NCI-H748 (cell line): ENCODE measurements around the gene SH3GLB2.

ENCODE experiments used
- DNase-seq: peaks from one replicate; lab custom pipeline; 2025; ENCODE audit not compliant: unreplicated experiment; lab: John Stamatoyannopoulos, UW

The SH3GLB2 gene

GRCh38 chr9:129028192-129028966 is at the start of gene SH3GLB2:
Gene SH3GLB2 (minus strand): TSS chr9:129028331. CDS start chr9:129028154, 177 bp downstream.
- DNase-seq = peak; percentile 86

DNA sequence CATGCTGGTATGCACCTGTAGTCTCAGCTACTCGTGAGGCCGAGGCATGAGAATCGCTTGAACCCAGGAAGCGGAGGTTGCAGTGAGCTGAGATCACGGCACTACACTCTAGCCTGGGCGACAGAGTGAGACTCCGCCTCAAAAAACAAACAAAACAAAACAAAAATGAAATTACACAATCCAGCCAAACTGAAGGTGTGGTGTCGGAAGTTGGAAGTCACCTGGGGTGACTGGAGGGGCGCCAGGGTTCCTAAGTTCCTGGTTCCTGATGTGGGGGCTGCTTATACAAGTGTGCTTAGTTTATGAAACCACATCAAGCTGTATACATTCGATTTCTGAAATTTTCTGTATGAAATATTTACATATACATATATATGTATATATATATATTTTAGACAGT is 49.1 kb upstream of the SH3GLB2 start:
- no peak for DNase-seq

- DNase-seq = no peak
These were observed 48.5 kb upstream of the SH3GLB2 start for GRCh38 chr9:129076640-129077037.

- DNase-seq = no peak
These were observed 48.0 kb upstream of the SH3GLB2 start for GRCh38 chr9:129075996-129076639.

DNA sequence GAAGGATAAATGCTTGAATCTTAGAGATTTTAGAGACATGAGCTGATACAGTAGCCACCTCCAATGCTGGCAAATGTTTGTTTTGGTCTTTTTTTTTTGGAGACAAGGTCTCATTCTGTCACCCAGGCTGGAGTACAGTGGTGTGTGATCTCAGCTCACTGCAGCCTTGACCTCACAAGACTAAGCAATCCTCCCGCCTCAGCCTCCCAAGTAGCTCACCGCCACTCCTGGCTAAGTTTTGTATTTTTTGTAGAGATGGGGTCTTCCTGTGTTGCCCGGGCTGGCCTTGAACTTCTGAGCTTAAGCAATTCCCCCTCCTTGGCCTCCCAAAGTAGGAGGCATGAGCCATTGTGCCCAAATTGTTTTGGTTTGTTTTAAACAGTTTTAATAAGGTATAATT is 46.0 kb upstream of the SH3GLB2 start:
- no peak for DNase-seq

- no peak for DNase-seq
These were observed 45.3 kb upstream of the SH3GLB2 start for GRCh38 chr9:129073404-129073803.

DNA sequence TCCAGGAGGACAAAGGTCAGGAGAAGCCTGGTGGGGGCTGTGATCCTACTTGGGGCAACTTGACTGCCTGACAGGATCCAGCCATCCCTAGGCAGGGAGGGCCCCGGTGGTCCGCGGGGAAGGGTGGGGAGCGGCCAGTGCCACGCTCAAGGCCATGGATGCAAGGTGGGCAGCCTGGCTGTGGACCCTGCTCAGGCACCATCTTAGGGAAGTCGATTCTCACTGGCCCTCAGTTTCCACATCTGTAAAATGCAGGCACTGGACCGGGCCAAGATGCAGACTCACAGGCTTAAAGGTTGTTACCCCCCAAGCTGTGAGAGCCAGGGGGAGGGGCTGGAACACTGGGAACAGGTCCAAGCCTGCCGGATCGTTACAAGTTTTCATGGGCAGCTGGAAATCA is 44.0 kb upstream of the SH3GLB2 start:
- DNase-seq = no peak

GRCh38 chr9:129071526-129072126 is 43.5 kb upstream of the SH3GLB2 start:
- peak; percentile 11 for DNase-seq

GRCh38 chr9:129070696-129071525 is 42.8 kb upstream of the SH3GLB2 start:
- no peak for DNase-seq

GRCh38 chr9:129069862-129070641 is 41.9 kb upstream of the SH3GLB2 start:
- no peak for DNase-seq

- DNase-seq = no peak
These were observed 41.1 kb upstream of the SH3GLB2 start for GRCh38 chr9:129068990-129069861.

DNA sequence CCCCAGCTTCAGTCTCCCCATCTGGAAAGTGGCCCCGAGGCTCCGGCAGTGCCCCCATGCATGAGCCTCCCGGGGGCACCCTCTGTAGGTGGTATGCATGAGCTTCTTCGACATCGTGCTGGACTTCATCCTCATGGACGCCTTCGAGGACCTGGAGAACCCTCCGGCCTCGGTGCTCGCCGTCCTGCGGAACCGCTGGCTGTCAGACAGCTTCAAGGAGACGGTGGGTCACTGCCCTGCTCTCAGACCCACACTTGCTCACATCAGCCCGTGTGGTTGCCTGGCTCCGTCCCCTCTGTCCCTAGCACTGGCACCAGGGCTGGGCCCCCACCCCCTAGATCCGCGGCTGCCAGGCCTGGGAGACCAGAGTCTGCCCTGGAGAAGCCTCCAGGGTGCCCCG is 40.0 kb upstream of the SH3GLB2 start:
- no peak for DNase-seq

DNA sequence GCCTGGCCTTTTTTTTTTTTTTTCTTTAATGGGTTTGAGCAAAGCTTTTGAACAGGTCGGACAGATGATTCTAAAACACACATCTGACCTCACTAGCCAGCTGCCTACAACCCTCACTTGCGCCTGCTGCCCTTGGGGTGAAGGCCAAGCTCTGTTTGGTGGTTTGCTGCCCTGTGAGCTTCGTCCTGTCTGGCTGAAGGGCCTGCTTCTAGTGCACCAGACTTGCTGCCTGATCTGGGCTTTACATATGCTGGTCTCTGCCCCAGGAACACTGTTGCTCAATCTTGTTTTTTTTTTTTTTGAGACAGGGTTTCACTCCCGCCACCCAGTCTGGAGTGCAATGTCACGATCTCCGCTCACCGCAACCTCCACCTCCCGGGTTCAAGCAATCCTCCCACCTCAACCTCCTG is 36.4 kb upstream of the SH3GLB2 start:
- DNase-seq = no peak

GRCh38 chr9:129063061-129063460 is 34.9 kb upstream of the SH3GLB2 start:
- no peak for DNase-seq

- no peak for DNase-seq
These were observed 32.9 kb upstream of the SH3GLB2 start for GRCh38 chr9:129060991-129061390.

- no peak for DNase-seq
These were observed 32.0 kb upstream of the SH3GLB2 start for GRCh38 chr9:129059796-129060785.

GRCh38 chr9:129058965-129059795 is 31.0 kb upstream of the SH3GLB2 start:
- DNase-seq = no peak
